Measurements from ENCODE around the gene FRRS1L.

The FRRS1L gene

GRCh38 chr9:109172935-109173334, 5.9 kb upstream of the FRRS1L start:
- no peak for DNase-seq

DNA sequence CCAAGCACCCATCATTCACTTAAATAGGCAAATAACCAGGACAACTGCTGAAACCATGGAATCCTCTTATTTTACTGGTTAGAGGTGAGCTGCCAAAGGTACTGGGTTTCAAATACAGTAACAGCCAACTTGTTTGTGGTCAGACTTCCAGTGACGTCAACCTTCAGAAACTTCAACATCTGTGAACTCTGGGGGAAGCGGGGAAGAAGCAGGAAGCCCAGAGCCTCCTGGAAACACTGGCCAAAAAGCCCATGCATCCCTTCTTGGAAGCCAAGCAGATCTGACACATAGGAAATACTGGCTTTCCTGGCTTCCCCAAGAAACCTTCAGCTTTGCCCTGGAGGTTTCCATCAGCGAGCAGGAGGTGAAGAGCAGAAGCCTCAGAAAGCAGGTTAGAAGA, 4.9 kb upstream of the FRRS1L start:
- no peak for DNase-seq

DNA sequence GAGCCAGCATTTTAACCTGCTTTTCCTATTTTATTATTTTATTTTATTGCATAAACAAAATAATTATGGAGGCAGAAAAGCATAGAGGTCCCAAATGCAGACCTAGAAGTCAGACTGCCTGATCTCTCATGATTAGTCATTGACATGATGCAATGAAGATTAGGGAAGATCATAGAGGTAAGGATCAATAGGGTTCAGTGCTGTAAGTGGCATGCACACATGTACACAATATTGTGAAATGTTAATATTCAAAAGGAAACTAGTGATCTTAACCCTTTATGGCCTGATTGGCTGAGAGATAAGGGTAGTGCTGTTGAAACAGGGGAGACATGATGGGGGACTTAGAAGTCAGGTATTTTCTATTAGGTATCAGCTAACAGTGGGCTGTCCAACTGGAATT, 1.1 kb upstream of the FRRS1L start:
- DNase-seq, result no peak

GRCh38 chr9:109167716-109168115, 667 bp upstream of the FRRS1L start:
- no peak for DNase-seq

GRCh38 chr9:109166171-109166770, 778 bp downstream of the FRRS1L start:
- peak; percentile 79 for DNase-seq

DNA sequence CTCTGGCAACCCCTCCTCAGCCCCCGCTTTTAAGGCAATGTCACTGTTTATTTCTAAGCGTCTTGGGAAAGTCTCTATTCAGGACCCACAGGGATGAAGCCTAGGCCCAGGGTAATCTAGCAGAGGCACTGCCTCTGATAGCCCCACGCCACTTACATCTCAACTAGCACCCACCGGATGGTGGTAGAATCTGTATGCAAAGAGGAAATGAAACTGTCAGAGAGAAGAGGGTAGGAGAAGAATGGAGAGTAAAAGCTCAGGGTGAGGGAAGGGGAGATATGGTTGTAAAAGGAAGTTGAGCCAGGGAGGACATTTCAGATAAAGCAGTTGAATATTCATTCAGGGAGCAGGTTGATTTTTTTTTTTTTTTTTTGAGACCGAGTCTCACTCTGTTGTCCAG, 3.0 kb downstream of the FRRS1L start:
- DNase-seq, result no peak

DNA sequence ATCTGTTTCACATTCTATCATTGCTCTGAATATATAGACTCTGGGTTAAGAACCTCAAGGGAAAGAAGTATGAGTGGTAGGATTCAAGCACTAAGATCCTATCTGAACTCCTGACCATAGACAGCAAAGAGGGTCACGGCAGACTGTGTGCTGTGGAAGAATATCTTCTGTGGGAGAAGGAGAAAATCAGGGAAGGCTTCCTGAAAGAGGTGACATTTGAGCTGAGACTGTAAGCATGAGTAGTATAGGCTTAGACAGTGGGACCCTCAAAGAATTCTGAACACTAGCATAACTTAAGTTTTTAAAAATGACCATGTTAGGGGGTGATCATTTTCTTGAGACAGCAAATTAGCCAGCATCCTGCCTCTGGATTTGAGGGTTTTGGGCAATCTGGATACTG, 3.9 kb downstream of the FRRS1L start:
- no peak for DNase-seq

GRCh38 chr9:109162677-109163076, 4.4 kb downstream of the FRRS1L start:
- no peak for DNase-seq

DNA sequence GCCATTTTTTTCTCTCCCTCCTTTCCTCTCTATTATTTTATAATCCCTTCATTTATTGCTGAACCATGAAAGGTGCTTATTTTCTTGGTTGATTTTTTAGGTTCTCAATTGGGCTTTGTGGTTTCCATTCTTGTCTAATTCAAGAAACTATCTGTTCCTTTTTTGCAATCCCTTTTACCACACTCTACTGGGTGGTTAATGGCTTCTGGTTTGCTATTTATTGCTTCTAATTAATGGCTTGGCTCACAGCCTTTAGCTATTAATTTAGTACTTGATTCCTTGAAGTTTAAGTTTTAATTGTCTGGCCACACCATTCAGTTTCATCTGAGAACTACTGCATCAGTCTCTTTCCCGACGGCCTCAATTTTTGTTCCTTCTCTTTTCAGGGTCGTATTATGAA, 5.6 kb downstream of the FRRS1L start:
- no peak for DNase-seq

DNA sequence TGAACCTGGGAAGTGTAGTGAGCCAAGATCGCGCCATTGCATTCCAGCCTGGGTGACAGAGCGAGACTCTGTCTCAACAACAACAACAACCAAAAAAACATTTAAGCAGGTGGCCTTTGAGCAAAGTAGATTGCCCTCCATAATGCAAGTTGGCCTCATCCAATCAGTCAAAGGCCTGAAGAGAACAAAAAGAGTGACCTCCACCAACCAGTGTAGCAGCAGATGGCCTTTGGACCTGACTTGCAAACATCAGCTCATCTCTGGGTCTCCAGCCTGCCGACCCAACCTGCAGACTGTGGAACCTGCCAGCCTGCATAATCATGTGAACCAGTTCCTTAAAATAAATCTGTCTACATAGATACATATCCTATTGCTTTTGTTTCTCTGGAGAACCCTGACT, 7.5 kb downstream of the FRRS1L start:
- no peak for DNase-seq

DNA sequence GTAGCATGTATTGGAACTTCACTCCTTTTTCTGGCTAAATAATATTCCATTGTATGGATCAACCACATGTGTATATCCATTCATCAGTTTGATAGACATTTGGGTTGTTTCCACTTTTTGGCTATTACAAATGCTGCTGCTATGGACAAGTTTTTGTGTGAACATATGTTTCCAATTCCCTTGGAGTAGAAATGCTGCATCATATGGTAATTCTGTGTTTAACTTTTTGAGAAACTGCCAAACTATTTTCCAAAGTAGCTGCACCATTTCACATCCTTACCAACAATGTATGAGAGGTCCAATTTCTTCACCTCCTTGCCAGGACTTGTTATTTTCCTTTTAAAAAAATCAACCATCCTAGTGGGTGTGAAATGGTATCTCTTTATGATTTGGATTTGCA, 8.4 kb downstream of the FRRS1L start:
- DNase-seq, result no peak

- no peak for DNase-seq
Measured at GRCh38 chr9:109156708-109157107, 10.3 kb downstream of the FRRS1L start.

- no peak for DNase-seq
Measured at GRCh38 chr9:109150925-109151545, 16.0 kb downstream of the FRRS1L start.

DNA sequence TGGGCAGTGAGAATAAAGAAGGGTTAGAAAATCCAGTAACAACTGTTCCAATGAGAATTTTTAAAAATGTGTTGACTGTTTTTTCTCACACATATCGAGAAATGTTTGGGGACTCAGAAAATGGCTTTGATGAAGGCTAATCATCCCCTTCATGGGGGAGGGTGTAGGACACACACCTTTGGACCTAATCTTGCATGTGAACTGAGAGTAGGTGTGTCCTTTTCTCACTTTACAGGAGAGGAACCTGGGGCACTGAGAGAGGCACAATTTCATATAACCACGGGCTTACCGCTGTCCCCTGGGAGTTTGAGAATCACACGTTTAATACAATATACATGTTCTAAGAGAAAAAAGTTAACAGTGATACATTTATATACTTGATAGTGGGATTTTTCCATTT, 17.3 kb downstream of the FRRS1L start:
- DNase-seq, result no peak

GRCh38 chr9:109149089-109149488, 18.0 kb downstream of the FRRS1L start:
- no peak for DNase-seq

- no peak for DNase-seq
Measured at GRCh38 chr9:109145051-109145450, 22.0 kb downstream of the FRRS1L start.

DNA sequence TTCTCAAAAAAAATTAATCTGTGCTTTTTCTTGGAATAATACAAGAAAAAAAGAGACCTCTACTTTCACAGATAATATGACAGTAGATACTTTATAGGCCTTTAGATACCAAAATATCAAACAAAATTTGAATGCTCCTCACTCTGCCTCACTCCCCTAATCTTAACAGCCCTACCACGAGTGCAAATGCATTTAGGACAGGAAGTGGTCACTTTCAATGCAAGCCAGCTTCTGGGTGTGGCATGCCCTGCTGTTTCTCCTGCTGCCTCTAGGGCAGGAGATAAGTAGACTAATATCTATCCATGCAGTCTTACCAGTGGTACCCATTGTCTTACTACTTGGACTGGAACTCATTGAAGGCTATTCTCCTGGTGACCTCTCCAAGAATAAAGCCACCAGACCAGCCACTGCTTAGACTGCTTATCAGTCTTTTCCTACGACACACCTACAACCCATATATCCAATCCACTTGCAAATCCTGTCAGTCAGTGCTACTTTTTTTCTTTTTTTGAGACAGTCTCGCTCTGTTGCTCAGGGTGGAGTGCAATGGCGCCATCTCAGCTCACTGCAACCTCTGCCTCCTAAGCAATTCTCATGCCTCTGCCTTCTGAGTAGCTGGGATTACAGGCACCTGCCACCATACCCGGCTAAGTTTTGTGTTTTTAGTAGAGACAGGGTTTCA, 23.0 kb downstream of the FRRS1L start:
- DNase-seq, result no peak

- no peak for DNase-seq
Measured at GRCh38 chr9:109141375-109141774, 25.7 kb downstream of the FRRS1L start.

- no peak for DNase-seq
Measured at GRCh38 chr9:109139851-109140250, 27.2 kb downstream of the FRRS1L start.

- no peak for DNase-seq
Measured at GRCh38 chr9:109138421-109138820, 28.6 kb downstream of the FRRS1L start.

GRCh38 chr9:109134167-109134578, 32.9 kb downstream of the FRRS1L start:
- DNase-seq, result no peak

- no peak for DNase-seq
Measured at GRCh38 chr9:109133533-109133932, 33.5 kb downstream of the FRRS1L start.

- DNase-seq, result no peak
Measured at GRCh38 chr9:109132567-109133021, 34.5 kb downstream of the FRRS1L start.

DNA sequence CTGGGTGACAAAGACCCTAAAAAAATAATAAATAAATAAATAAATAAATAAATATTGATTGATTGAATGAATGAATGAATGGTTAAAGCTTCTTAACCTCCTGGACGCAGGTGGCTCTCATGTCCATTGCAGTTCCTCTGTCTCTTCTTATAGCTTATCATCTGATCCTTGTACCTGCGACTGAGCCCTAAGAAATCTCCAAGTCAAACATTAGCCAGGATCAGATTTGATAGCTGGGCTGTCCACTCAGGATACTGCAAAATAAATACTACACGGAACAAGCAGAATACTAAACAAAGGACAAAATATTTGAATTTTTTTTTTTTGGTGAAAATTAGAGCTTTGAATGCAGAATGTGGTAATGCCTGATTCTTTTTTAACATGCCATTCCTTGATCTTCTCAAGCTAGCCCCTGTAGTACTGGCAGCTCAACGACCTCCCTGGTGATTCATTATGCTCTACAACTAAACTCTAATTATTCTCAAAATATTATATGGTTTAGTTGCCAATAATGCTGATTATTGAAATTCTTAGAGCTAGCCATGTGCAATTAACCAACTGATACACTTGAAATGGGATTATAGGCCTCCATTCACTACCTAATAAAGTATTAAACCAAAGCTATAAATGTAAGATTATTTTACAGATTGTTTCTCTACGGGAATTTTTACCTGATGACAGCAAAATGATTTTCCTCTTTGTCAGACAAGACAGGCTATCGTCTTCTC, 37.4 kb downstream of the FRRS1L start:
- DNase-seq, result no peak
